ENCODE data around the gene DYRK1B. TPM values are rescaled to one million over a fixed set of nuclear protein-coding genes. Genes with fewer than 3 reads are reported as not detected.

The DYRK1B gene
- polyA plus RNA-seq, 1 donor (not counting 4 experiments of a cell fraction or from before 2014, with no cell fraction given): 4.6 TPM

DNA sequence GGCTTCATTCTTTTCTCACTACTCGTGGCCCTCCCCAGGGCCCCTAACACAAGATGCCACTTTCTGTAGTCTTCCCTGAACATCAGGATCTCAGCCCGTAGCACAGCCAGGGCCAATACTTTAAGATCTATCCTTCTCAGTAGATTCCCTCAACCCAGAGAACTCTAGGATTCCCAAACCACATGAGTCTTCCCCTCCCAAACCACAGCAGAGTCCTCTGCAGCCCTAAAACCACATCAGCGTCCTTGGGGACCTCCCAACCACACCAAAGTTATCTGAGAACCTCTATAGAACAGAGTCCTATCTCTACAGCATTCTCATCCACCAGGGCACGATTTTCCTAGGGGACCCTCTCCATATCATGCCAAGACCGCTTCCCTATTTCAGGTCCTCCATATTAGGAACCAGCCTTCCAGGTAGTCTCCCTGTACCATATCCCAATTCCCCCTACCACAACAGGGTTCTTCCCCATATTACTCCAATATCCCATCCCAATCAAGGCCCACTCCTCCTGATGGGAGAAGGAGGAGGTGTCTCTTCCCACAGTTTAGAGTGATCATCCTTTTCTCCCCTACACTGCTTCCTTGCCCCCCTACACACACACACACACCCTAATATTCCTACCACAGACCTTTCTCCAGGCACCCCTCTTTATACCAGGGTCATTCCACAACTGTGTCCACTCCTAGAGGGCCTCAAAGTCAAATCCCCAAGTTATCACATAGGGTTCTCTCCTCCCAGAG, 1.4 kb downstream of the DYRK1B start:
- peak overlapping the region; percentile 89 for H3K9ac ChIP-seq (ENCODE audit: control insufficient read depth, extremely low read depth, insufficient read depth, low read length)
- no peaks in the 10 kb centered on the region for H3K27me3 ChIP-seq (ENCODE audit: control insufficient read depth, extremely low read depth, insufficient read depth, low read length)
- H3K9me1 ChIP-seq (ENCODE audit: control insufficient read depth, extremely low read depth, insufficient read depth, low read length): peaks cover 2% of the 10 kb centered on the region
- H3K79me2 ChIP-seq (ENCODE audit: control insufficient read depth, insufficient read depth, low read length): peaks cover 12% of the 10 kb centered on the region
- no peaks in the 10 kb centered on the region for H3K9me3 ChIP-seq (ENCODE audit: control insufficient read depth, low read depth, low read length)
- no peak for FAIRE-seq
- TF ChIP-seq EZH2 (IDR thresholded peaks at IDR 0.05; ENCODE audit: low read length): no peak
- TF ChIP-seq, protein P1, sequence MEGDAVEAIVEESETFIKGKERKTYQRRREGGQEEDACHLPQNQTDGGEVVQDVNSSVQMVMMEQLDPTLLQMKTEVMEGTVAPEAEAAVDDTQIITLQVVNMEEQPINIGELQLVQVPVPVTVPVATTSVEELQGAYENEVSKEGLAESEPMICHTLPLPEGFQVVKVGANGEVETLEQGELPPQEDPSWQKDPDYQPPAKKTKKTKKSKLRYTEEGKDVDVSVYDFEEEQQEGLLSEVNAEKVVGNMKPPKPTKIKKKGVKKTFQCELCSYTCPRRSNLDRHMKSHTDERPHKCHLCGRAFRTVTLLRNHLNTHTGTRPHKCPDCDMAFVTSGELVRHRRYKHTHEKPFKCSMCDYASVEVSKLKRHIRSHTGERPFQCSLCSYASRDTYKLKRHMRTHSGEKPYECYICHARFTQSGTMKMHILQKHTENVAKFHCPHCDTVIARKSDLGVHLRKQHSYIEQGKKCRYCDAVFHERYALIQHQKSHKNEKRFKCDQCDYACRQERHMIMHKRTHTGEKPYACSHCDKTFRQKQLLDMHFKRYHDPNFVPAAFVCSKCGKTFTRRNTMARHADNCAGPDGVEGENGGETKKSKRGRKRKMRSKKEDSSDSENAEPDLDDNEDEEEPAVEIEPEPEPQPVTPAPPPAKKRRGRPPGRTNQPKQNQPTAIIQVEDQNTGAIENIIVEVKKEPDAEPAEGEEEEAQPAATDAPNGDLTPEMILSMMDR (optimal IDR thresholded peaks at IDR 0.05 in 1 of 3, IDR thresholded peaks at IDR 0.05 in 1 of 3, conservative IDR thresholded peaks at IDR 0.05 in 1 of 3; ENCODE audit: extremely low read depth in 1 of 3, insufficient read depth in 2 of 3, low read length in 3 of 3): no peak
- no peaks in the 10 kb centered on the region for H4K20me1 ChIP-seq (ENCODE audit: control insufficient read depth, extremely low read depth, insufficient read depth, low read length)
- peaks cover 34 to 52% of the 10 kb centered on the region in 2 experiments for H3K36me3 ChIP-seq (ENCODE audit: control insufficient read depth in 2 of 2, extremely low read depth in 1 of 2, insufficient read depth in 2 of 2, low read length in 2 of 2)
- H3K4me3 ChIP-seq (ENCODE audit: control insufficient read depth in 2 of 3, extremely low read depth in 1 of 3, insufficient read depth in 2 of 3, low read depth in 1 of 3, low read length in 3 of 3): peak overlapping the region; percentile 22 to 90 (median 79)
- H3K4me2 ChIP-seq (ENCODE audit: control insufficient read depth, extremely low read depth, insufficient read depth, low read depth, low read length): peak overlapping the region; percentile 67
- no peak overlapping the region for H2AFZ ChIP-seq (ENCODE audit: control insufficient read depth, low read length)
- peaks cover 11% of the 10 kb centered on the region for H3K4me1 ChIP-seq (ENCODE audit: control insufficient read depth, extremely low read depth, insufficient read depth, low read length)
- DNase-seq (ENCODE audit: low read depth, low spot score): no peak
- peak overlapping the region; percentile 88 for H3K27ac ChIP-seq (ENCODE audit: control insufficient read depth, insufficient read depth, low read length)
- dilution Hi-C loops (cut with MboI; ENCODE audit: extremely low pct_ligation_motif_present, low sequenced_read_pairs): no loop called here

DNA sequence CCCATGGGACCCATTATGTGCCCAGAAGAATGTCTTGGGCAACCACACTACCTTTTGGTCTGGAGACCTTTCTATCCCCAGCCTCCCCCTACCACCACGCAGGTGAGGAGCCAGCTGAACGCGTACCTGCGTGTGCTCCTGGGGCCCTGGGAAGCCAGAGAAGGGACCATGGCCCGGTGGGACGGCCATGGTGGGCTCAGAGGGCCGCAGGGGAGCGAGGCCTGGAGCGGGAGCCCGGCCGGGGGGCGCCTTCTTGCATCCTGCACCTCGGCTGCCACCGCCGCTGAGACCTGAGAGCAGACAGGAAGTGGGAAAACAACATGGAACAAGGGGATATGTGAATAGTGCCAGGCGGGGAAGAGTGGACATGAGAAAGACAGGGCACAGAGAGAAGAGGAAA, 2.3 kb downstream of the DYRK1B start:
- no peak for FAIRE-seq
- Histone ChIP-seq H3K4me1 (ENCODE audit: control insufficient read depth, extremely low read depth, insufficient read depth, low read length) (peaks cover 11% of the 10 kb centered on the region), H3K9me1 (ENCODE audit: control insufficient read depth, extremely low read depth, insufficient read depth, low read length) (peaks cover 2% of the 10 kb centered on the region), H2AFZ (ENCODE audit: control insufficient read depth, low read length) (no peak overlapping the region), H3K4me3 (ENCODE audit: control insufficient read depth in 2 of 3, extremely low read depth in 1 of 3, insufficient read depth in 2 of 3, low read depth in 1 of 3, low read length in 3 of 3) (no peak overlapping the region), H3K27me3 (ENCODE audit: control insufficient read depth, extremely low read depth, insufficient read depth, low read length) (no peaks in the 10 kb centered on the region), H4K20me1 (ENCODE audit: control insufficient read depth, extremely low read depth, insufficient read depth, low read length) (no peaks in the 10 kb centered on the region), H3K9ac (ENCODE audit: control insufficient read depth, extremely low read depth, insufficient read depth, low read length) (no peak overlapping the region), H3K4me2 (ENCODE audit: control insufficient read depth, extremely low read depth, insufficient read depth, low read depth, low read length) (no peak overlapping the region), H3K27ac (ENCODE audit: control insufficient read depth, insufficient read depth, low read length) (no peak overlapping the region), H3K9me3 (ENCODE audit: control insufficient read depth, low read depth, low read length) (no peaks in the 10 kb centered on the region), H3K79me2 (ENCODE audit: control insufficient read depth, insufficient read depth, low read length) (peaks cover 12% of the 10 kb centered on the region), H3K36me3 (ENCODE audit: control insufficient read depth in 2 of 2, extremely low read depth in 1 of 2, insufficient read depth in 2 of 2, low read length in 2 of 2) (peaks cover 33 to 47% of the 10 kb centered on the region in 2 experiments)
- no peak for TF ChIP-seq EZH2 (IDR thresholded peaks at IDR 0.05; ENCODE audit: low read length)
- TF ChIP-seq, protein P1 (optimal IDR thresholded peaks at IDR 0.05 in 1 of 3, IDR thresholded peaks at IDR 0.05 in 1 of 3, conservative IDR thresholded peaks at IDR 0.05 in 1 of 3; ENCODE audit: extremely low read depth in 1 of 3, insufficient read depth in 2 of 3, low read length in 3 of 3): no peak
- dilution Hi-C loops (cut with MboI; ENCODE audit: extremely low pct_ligation_motif_present, low sequenced_read_pairs): no loop called here
- DNase-seq (ENCODE audit: low read depth, low spot score): no peak

Data from keratinocyte (primary cell).